ENCODE data around the gene CYFIP2.

CYFIP2 gene

DNA sequence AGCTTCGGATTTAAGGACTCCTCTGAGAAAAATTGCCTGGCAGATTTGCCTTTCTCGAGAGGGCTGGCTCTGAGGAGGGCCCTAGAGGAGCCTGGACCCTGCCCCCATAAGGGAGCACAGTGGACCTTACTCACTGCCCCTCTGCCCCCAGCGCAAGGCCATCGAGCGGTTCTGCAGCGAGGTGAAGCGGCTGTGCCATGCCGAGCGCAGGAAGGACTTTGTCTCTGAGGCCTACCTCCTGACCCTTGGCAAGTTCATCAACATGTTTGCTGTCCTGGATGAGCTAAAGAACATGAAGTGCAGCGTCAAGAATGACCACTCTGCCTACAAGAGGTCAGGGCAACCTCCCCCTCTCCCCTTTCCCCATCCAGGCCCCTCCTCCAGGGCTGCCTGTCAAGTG lies 34.6 kb downstream of the CYFIP2 start:
- in situ Hi-C loops (cut with HindIII; ENCODE audit: low pct_unique_long_range_greater_than_20kb, low sequenced_read_pairs) = no loop called here
- TF ChIP-seq JUND (IDR thresholded peaks at IDR 0.05; ENCODE audit: low read depth) = no peak
- DNase-seq (ENCODE audit: low read depth in 1 of 2, low spot score in 1 of 2) = no peak

DNA sequence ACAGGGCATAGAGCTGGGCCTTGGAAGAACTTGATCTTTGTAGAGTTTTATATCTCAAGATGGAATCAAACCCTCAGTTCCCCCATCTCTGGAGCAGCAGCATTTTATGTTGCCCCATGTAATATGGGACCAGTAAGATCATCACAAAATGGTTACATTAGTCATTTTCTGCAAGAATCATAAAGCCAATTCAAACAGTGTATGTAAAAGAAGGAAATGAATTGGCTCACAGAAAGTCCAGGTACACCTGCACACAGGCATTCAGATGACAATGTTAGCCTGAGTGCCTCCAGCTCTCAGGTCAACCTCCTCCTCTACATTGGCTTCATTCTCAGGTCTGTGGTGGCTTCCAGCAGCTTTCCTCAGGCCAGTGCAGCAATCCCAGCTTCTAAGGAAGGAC lies 35.1 kb downstream of the CYFIP2 start:
- in situ Hi-C loops (cut with HindIII; ENCODE audit: low pct_unique_long_range_greater_than_20kb, low sequenced_read_pairs) = no loop called here
- DNase-seq (ENCODE audit: low read depth in 1 of 2, low spot score in 1 of 2) = no peak
- TF ChIP-seq JUND (IDR thresholded peaks at IDR 0.05; ENCODE audit: low read depth) = no peak

DNA sequence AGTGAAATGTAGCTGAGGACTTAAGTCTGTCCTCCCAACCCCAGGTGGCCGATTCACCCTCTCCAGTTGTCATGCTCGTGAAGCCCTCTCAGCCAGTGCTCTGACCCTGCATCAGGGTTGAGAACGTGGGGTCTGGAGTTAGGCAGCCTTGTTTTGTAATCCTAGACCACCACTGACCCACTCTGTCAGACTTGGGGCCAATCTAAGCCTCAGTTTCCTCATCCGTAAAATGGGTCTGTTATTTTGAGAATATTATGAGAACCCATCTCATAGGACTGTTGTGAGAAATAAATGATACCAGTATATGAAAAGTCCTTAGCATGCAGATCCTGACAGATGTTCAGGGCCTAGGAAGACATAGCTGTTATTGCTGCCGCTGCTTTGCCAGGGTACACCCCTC lies 37.1 kb downstream of the CYFIP2 start:
- in situ Hi-C loops (cut with HindIII; ENCODE audit: low pct_unique_long_range_greater_than_20kb, low sequenced_read_pairs) = no loop called here
- DNase-seq (ENCODE audit: low read depth in 1 of 2, low spot score in 1 of 2) = no peak
- TF ChIP-seq JUND (IDR thresholded peaks at IDR 0.05; ENCODE audit: low read depth) = no peak

DNA sequence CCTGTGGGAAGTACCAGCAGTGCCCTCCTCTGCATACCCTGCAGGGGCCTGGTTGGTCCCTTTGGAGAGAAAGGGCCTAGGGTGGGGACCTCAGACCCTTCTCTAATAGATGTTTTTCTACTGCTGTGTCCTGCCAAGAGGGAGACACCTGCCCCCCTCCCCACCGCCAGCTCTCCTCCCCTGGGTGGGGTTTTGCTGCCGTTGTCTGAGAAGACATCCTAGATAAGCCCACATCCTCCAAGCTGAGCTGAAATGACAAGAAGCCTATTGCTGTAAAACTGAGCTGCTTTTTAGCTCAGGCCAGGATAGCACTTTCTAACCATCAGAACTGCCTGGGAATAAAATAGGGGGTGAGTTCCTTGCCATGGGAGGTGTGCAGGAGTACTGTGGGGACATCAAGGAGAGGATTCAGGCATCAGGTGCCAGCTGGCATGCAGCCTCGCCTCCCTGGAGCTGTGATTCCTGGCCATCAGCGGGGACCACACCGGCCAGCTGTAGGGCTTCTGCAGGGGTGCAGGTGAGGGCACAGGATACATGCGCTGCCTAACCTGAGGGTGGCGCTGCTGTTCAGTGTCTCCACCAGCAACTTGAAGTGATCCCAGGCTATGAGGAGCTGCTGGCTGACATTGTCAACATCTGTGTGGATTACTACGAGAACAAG lies 37.9 kb downstream of the CYFIP2 start:
- no peak for DNase-seq (ENCODE audit: low read depth in 1 of 2, low spot score in 1 of 2)
- in situ Hi-C loops (cut with HindIII; ENCODE audit: low pct_unique_long_range_greater_than_20kb, low sequenced_read_pairs) = no loop called here
- no peak for TF ChIP-seq JUND (IDR thresholded peaks at IDR 0.05; ENCODE audit: low read depth)

DNA sequence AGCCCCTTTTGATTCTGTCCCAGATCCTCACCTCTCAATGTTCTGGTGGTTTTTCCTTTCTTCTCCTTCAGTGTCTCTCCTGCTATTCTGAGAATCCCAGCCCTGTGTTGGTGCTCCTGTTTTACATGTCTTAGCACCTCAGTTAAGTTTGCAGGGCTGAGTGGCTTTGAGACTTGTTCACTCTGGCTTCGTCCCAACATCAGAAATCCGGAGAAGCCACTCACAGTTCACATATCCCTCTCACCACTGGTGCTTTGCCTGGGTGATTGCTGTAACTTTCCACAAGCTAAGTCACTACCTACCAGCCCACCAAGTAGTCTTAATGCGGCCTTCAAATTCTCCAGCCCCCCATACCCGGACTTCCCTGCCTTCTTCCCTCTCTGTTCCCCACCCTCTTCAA lies 40.2 kb downstream of the CYFIP2 start:
- DNase-seq (ENCODE audit: low read depth in 1 of 2, low spot score in 1 of 2) = no peak
- no peak for TF ChIP-seq JUND (IDR thresholded peaks at IDR 0.05; ENCODE audit: low read depth)
- in situ Hi-C loops (cut with HindIII; ENCODE audit: low pct_unique_long_range_greater_than_20kb, low sequenced_read_pairs) = no loop called here

DNA sequence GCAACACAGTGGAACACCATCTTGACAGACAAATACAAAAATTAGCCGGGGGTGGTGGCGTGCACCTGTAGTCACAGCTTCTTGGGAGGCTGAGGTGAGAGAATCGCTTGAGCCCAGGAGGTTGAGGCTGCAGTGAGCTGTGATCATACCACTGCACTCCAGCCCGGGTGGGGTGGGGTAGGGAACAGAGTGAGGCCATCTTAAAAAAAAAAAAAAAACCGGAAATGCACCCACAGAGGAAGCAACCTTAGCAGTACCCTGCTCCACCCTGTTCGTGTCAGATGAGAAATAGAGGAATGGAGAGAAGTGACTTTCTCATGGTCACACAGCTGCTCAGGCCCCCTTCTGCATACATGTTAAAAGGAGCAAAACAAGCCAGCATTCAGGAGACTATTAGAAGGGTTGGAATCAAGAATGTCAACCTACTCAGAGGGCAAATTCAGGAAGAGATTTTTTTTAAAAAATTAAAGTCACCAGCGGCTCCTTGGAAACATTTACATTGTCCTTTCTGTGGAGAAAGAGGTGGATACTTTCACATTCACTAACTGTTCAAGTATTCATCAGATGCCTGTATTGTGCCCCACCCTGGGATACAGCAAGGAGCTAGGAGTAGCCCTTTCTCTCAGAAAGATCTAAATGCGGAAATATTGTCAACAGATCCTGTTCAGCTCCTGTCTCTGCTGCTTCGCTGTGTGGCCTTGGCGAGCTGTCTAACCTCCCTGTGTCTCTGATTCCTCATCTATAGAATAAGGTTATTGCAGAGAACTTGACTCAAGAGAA lies 41.0 kb downstream of the CYFIP2 start:
- TF ChIP-seq JUND (IDR thresholded peaks at IDR 0.05; ENCODE audit: low read depth) = no peak
- in situ Hi-C loops (cut with HindIII; ENCODE audit: low pct_unique_long_range_greater_than_20kb, low sequenced_read_pairs) = no loop called here
- no peak for DNase-seq (ENCODE audit: low read depth in 1 of 2, low spot score in 1 of 2)

DNA sequence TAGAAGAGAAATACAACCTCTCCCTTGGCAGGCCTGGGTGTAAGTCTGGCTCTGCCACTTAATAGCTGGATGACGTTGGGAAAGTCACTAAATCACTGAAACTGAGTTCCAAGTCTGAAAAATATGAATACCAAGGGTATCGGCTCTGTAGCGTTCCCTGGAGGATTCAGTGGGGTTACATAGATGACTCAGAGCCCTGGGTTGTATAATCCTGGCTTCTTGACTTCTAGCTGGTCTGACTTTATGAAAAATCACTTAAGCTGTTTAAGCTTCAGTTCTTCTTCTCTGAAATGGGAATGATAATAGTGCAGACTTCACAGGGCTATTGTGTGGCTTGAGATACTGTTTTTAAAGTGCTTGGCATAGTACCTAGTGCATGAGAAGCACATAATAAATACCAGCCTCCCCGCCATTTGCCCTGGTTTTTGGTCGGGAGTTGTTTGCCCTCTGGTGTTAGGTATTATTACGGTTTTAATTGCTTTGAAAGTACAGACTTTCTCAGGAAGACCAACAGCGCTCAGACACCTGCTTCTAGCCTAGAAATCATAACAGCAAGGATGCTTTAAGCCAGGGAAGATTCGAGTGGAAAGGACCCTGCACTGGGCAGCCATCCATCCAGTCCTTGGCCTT lies 43.0 kb downstream of the CYFIP2 start:
- in situ Hi-C loops (cut with HindIII; ENCODE audit: low pct_unique_long_range_greater_than_20kb, low sequenced_read_pairs) = no loop called here
- TF ChIP-seq JUND (IDR thresholded peaks at IDR 0.05; ENCODE audit: low read depth) = no peak

DNA sequence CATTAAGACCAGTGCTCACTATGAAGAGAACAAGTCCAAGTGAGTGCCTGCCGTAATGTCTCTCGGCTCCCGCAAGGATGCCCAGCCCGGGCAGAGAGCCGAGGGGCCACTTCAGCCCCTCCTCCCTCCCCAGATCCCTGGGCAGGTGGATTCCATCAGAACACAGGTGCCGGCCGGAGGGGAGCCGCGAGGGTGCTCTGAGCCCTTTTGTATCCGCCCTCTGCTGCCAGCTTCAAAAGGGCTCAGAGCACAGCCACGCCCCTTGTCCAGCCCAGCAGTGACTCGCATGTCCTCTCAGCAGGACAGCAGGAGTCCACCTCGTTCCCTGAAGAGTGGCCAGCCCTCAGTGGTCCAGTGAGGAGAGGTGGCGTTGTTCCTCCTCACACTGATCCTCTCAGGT lies 43.9 kb downstream of the CYFIP2 start:
- no peak for TF ChIP-seq JUND (IDR thresholded peaks at IDR 0.05; ENCODE audit: low read depth)
- in situ Hi-C loops (cut with HindIII; ENCODE audit: low pct_unique_long_range_greater_than_20kb, low sequenced_read_pairs) = no loop called here

More for the DNA sequence above, 43.0 kb downstream of the CYFIP2 start:
- peak in 1 of 2 experiments; percentile 41 for DNase-seq (ENCODE audit: low read depth in 1 of 2, low spot score in 1 of 2)

DNA sequence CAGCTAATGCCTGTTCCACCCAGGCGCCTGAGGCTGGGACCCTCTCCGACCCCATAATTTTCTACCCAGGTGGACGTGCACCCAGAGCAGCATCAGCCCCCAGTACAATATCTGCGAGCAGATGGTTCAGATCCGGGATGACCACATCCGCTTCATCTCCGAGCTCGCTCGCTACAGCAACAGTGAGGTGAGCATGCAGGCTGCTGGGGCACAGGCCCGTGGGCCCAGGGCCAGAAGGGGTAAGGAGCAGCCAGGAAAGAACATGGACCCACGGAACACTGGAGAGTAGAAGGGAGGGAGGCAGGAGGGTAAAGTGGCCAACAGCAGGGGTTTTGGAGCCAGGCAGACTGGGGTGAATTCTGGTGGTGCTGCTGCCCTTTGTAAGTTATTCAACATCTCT lies 45.7 kb downstream of the CYFIP2 start:
- in situ Hi-C loops (cut with HindIII; ENCODE audit: low pct_unique_long_range_greater_than_20kb, low sequenced_read_pairs) = no loop called here
- DNase-seq (ENCODE audit: low read depth in 1 of 2, low spot score in 1 of 2) = no peak
- TF ChIP-seq JUND (IDR thresholded peaks at IDR 0.05; ENCODE audit: low read depth) = no peak

More for the DNA sequence above, 43.9 kb downstream of the CYFIP2 start:
- DNase-seq (ENCODE audit: low read depth in 1 of 2, low spot score in 1 of 2) = no peak

DNA sequence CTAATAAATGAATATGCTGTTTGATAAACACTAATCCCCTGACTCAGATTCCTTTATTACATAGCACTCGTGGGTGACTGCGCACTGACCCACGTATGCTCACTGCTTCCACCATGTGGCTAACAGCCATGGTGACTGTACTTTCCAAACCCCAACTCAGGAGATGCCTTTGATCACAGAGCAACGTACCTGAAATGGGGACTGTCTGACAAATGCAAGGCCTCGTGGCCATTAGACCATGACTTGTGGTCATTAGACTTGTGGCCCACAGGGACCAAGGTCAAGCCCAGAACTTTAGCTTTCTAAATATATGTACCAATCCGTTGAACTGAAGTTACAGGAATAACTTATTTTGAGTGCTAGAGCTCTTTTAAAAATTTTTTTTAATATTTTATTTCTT lies 46.6 kb downstream of the CYFIP2 start:
- TF ChIP-seq JUND (IDR thresholded peaks at IDR 0.05; ENCODE audit: low read depth) = no peak
- peak; percentile 71 to 78 for DNase-seq (ENCODE audit: low read depth in 1 of 2, low spot score in 1 of 2)
- in situ Hi-C loops (cut with HindIII; ENCODE audit: low pct_unique_long_range_greater_than_20kb, low sequenced_read_pairs) = no loop called here

DNA sequence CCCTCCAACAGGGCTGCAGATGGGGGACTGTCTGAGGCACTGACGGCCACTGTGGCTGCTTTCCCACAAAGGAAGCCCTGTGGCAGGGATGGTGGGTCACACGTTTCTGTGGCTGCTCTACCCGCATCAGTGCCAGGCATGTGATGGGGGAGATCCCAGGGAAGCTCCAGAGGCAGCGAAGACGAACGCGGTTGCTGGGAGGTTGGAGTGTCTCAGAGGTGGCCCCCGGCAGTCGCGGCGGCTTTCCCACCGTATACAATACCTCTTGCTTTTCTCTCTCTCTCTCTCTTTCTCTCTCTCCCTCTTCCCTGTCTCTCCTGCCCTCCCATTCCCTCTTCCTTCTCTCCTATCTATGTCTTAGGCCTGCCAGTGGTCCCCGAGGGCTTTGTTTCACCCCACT lies 56.7 kb downstream of the CYFIP2 start:
- in situ Hi-C loops (cut with HindIII; ENCODE audit: low pct_unique_long_range_greater_than_20kb, low sequenced_read_pairs) = no loop called here

DNA sequence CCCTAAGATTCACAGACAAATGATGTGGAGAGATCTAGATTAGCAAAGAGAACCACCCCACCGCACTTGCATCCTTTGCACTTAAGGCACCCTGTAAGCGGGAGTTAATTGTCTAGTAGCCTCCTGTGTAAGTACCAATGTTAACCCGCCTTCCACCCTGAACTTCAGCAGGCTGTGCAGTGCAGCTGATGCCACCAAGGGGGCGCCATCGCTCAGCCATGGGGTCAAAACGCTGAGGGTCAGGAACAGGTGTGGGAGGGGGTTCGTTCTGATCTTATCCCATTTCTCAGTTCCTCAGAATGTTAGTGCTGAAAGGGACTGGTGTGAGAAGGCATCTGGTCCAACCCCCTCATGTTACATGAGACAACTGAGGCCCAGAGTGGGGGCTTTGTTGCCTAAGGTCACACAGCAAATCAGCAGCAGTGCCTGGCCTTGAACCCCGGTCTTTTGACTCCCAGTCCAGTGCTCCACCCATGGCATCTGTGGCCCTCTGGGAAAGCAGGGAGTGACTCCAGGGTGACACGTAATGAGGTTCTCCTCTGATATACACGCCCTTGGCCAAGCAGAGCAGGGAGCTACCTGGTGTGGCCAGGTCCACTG lies 57.3 kb downstream of the CYFIP2 start:
- DNase-seq (ENCODE audit: low read depth in 1 of 2, low spot score in 1 of 2) = no peak
- TF ChIP-seq JUND (IDR thresholded peaks at IDR 0.05; ENCODE audit: low read depth) = no peak
- in situ Hi-C loops (cut with HindIII; ENCODE audit: low pct_unique_long_range_greater_than_20kb, low sequenced_read_pairs) = no loop called here

More for the DNA sequence above, 56.7 kb downstream of the CYFIP2 start:
- DNase-seq (ENCODE audit: low read depth in 1 of 2, low spot score in 1 of 2) = no peak
- no peak for TF ChIP-seq JUND (IDR thresholded peaks at IDR 0.05; ENCODE audit: low read depth)

DNA sequence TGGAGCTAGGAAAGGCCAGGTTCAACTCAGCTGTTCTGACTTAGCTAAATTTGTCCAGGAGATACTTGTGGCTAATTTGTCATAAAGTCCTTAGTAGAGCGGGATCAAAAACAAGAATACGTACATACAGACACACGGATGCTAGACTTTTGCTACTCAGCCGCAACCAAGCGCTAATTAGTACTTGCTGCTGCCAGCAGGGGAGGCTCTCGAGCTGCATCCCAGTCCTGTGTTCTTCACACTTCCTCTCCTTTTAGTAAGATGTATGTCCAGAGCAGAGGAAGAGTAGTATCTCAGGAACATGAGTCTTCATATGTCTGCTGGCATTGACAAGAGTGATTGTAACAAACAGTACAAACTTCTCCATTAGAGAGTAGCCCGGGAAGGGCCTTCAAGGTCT lies 58.3 kb downstream of the CYFIP2 start:
- no peak for DNase-seq (ENCODE audit: low read depth in 1 of 2, low spot score in 1 of 2)
- in situ Hi-C loops (cut with HindIII; ENCODE audit: low pct_unique_long_range_greater_than_20kb, low sequenced_read_pairs) = no loop called here
- TF ChIP-seq JUND (IDR thresholded peaks at IDR 0.05; ENCODE audit: low read depth) = no peak

Measured in T47D (cell line).